GM12872 (cell line): ENCODE results near the gene CDY2A.
"Not testable (repeated sequence)": the region's sequence is repeated elsewhere in the genome, so short reads cannot be mapped to it uniquely, and the experiment has no call there.

ENCODE experiments used
- CTCF ChIP-seq: IDR thresholded peaks from 3 replicates; pipeline ENCODE4 v1.5.1; 2011; ENCODE audit warnings: low read depth, mild to moderate bottlenecking, low read length, moderate library complexity; ENCODE audit not compliant: insufficient read depth

The CDY2A gene, protein sequence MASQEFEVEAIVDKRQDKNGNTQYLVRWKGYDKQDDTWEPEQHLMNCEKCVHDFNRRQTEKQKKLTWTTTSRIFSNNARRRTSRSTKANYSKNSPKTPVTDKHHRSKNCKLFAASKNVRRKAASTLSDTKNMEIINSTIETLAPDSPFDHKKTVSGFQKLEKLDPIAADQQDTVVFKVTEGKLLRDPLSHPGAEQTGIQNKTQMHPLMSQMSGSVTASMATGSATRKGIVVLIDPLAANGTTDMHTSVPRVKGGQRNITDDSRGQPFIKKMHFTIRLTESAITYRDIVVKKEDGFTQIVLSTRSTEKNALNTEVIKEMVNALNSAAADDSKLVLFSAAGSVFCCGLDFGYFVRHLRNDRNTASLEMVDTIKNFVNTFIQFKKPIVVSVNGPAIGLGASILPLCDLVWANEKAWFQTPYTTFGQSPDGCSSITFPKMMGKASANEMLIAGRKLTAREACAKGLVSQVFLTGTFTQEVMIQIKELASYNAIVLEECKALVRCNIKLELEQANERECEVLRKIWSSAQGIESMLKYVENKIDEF

GRCh38 chrY:18025487-18025886 lies at the start of gene CDY2A:
Gene CDY2A (plus strand): TSS chrY:18025787. CDS start chrY:18026115, 328 bp downstream.
- TF ChIP-seq CTCF: not testable (repeated sequence)
